Fibroblast of lung (primary cell): Measurements from ENCODE around the gene SEMA3B. TPM values are rescaled to one million over a fixed set of nuclear protein-coding genes. Genes with fewer than 3 reads are reported as not detected.
"Not testable (repeated sequence)": the region's sequence is repeated elsewhere in the genome, so short reads cannot be mapped to it uniquely, and the experiment has no call there.

Source experiments
- DNase-seq, 2 donors: peaks; one replicate each; pipeline versions ENCODE4 v3.0.0 to v3.0.0-alpha.2; 2010; ENCODE audit warnings: low read depth in 2 of 2
- H2AFZ ChIP-seq: 2 replicates; pipeline ENCODE4 v1.5.1; 2012; ENCODE audit warnings: low read length, control low read depth, inconsistent platforms
- H3K27ac ChIP-seq: 2 replicates; pipeline ENCODE4 v1.5.1; 2011; ENCODE audit warnings: low read length, control low read depth; ENCODE audit not compliant: insufficient read depth
- H3K27me3 ChIP-seq: 2 replicates; pipeline ENCODE4 v1.5.1; 2011; ENCODE audit warnings: mild to moderate bottlenecking, low read length; ENCODE audit not compliant: control insufficient read depth, insufficient read depth
- H3K36me3 ChIP-seq: 2 replicates; pipeline ENCODE4 v1.5.1; 2011; ENCODE audit warnings: low read length; ENCODE audit not compliant: control insufficient read depth, insufficient read depth
- H3K4me1 ChIP-seq: 2 replicates; pipeline ENCODE4 v1.5.1; 2011; ENCODE audit warnings: low read length; ENCODE audit not compliant: control insufficient read depth, insufficient read depth; ENCODE audit errors: extremely low read depth
- H3K4me2 ChIP-seq: 2 replicates; pipeline ENCODE4 v1.5.1; 2011; ENCODE audit warnings: low read length, control low read depth; ENCODE audit not compliant: insufficient read depth; ENCODE audit errors: extremely low read depth
- H3K4me3 ChIP-seq, 4 experiments: fragments of 200-600 bp in 1 of 4; sonication (generic) in 1 of 4; replicated peaks in 1 of 4; 2 replicates each; pipeline ENCODE4 v1.5.1; 2011 to 2016; ENCODE audit warnings: low read length in 4 of 4, low read depth in 3 of 4, mild to moderate bottlenecking in 3 of 4, control low read depth in 2 of 4, inconsistent platforms in 1 of 4, mixed read lengths in 1 of 4; ENCODE audit not compliant: insufficient read depth in 1 of 4; ENCODE audit errors: control extremely low read depth in 1 of 4
- H3K79me2 ChIP-seq: 2 replicates; pipeline ENCODE4 v1.5.1; 2012; ENCODE audit warnings: mild to moderate bottlenecking, low read length, inconsistent platforms; ENCODE audit not compliant: control insufficient read depth, insufficient read depth
- H3K9ac ChIP-seq: 2 replicates; pipeline ENCODE4 v1.5.1; 2011; ENCODE audit warnings: mild to moderate bottlenecking, low read length, control low read depth; ENCODE audit not compliant: insufficient read depth
- H3K9me3 ChIP-seq: 2 replicates; pipeline ENCODE4 v1.5.1; 2012; ENCODE audit warnings: low read depth, low read length; ENCODE audit not compliant: control insufficient read depth, insufficient read depth
- H4K20me1 ChIP-seq: 2 replicates; pipeline ENCODE4 v1.5.1; 2011; ENCODE audit warnings: low read length; ENCODE audit not compliant: control insufficient read depth, insufficient read depth; ENCODE audit errors: extremely low read depth
- EZH2 ChIP-seq: IDR thresholded peaks from 2 replicates; pipeline ENCODE4 v1.5.1; 2012; ENCODE audit warnings: low read length, control low read depth, mild to moderate bottlenecking; ENCODE audit errors: missing control alignments
- polyA plus RNA-seq, 2 donors: library from polyadenylated mRNA; depleted of rRNA in 1 of 2; stranded (reverse) in 1 of 2; unstranded in 1 of 2; fragments of >200 nt; gene quantifications; 2 replicates each; pipeline ENCODE4 v1.2.1, GENCODE V29; 2011 to 2012; ENCODE audit warnings: missing spikeins in 1 of 2
- total RNA-seq: library from RNA; depleted of rRNA; stranded (reverse); fragments of >200 nt; gene quantifications from 2 replicates; pipeline ENCODE4 v1.2.1, GENCODE V29; 2014
- TF ChIP-seq, protein P1 (sequence below), 2 donors: IDR thresholded peaks in 1 of 2; conservative IDR thresholded peaks in 1 of 2; 1 replicate in 1 of 2; 2 replicates in 1 of 2; pipeline ENCODE4 v1.5.1; 2011 to 2012; ENCODE audit warnings: low read length in 2 of 2, control low read depth in 1 of 2, inconsistent platforms in 1 of 2, low read depth in 1 of 2, mild to moderate bottlenecking in 1 of 2

The SEMA3B gene
- total and polyA plus RNA-seq, 2 donors (not counting 1 experiment from before 2014, with no cell fraction given): 23.5 to 85.2 TPM

DNA sequence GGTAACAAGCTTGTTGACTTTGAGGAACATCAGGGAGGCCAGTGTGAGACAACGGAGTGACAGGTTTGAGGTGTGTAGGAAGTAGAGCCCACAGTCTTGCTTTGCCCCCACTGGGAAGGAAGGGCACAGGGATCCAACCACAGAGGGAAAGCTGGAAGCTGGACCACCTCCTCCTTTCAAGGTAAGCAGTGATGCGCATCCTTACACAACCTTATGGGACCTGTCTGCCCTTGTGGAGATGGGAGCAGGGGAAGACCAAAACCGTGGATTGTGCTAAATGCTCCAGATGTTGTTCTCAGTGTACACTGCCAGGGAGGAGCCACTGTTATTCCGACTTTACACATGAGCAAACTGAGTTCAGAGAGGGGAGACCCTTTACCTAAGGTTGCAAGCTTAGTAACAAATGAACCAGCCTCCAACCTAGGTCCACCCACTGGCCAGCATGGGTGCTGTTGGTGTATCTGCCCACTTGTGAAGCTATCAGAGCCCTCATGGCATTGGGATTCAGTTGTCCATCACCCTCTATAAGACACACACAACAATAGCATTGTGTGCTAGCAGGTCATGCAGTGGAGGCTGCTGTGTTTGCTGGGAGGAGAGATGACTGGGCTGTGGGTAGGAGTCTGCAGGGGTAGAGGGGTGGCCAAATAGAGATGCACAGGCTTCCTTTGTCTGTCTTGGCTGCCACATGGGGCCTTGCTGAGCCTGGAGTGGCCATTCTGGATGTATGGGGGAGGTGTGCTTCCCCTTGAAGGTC lies 9.4 kb downstream of the SEMA3B start:
- H3K27me3 ChIP-seq: no peaks in the 10 kb centered on the region
- H3K9ac ChIP-seq: no peak overlapping the region
- H4K20me1 ChIP-seq: no peaks in the 10 kb centered on the region
- H3K79me2 ChIP-seq: no peaks in the 10 kb centered on the region
- no peak overlapping the region for H2AFZ ChIP-seq
- H3K4me1 ChIP-seq: peaks cover under 1% of the 10 kb centered on the region
- H3K36me3 ChIP-seq: no peaks in the 10 kb centered on the region
- no peak overlapping the region for H3K4me3 ChIP-seq
- H3K9me3 ChIP-seq: no peaks in the 10 kb centered on the region
- H3K27ac ChIP-seq: no peak overlapping the region
- H3K4me2 ChIP-seq: no peak overlapping the region
- TF ChIP-seq, protein P1, sequence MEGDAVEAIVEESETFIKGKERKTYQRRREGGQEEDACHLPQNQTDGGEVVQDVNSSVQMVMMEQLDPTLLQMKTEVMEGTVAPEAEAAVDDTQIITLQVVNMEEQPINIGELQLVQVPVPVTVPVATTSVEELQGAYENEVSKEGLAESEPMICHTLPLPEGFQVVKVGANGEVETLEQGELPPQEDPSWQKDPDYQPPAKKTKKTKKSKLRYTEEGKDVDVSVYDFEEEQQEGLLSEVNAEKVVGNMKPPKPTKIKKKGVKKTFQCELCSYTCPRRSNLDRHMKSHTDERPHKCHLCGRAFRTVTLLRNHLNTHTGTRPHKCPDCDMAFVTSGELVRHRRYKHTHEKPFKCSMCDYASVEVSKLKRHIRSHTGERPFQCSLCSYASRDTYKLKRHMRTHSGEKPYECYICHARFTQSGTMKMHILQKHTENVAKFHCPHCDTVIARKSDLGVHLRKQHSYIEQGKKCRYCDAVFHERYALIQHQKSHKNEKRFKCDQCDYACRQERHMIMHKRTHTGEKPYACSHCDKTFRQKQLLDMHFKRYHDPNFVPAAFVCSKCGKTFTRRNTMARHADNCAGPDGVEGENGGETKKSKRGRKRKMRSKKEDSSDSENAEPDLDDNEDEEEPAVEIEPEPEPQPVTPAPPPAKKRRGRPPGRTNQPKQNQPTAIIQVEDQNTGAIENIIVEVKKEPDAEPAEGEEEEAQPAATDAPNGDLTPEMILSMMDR (conservative IDR thresholded peaks at IDR 0.05 in 1 of 2, IDR thresholded peaks at IDR 0.05 in 1 of 2; ENCODE audit: low read depth in 1 of 2, low read length in 2 of 2): no peak
- no peak for TF ChIP-seq EZH2
- DNase-seq: no peak

DNA sequence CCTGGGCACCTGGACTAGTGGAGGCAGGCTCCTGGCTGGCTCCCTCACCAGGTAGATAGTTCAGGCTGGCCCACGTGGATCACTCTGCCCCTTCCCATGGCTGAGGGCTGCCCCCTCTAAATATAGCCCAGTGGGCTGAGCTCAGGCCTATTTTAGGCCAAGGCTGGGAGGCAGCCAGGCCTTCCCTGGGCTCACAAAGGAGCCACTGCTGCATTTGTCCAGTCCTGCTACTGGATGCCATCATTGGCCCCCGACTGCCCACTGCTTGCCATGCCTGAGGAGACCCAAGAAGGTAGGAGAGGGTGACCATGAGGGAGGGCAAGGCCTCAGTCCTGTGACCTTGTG lies 9.9 kb downstream of the SEMA3B start, which contains the start of gene LSMEM2:
Gene LSMEM2, plus strand, starts transcription at position 208 of the 345 bp plus-strand sequence. Its CDS starts 27 bp downstream, at position 235.
- H2AFZ ChIP-seq: no peak within 1 kb of the TSS
- H4K20me1 ChIP-seq: no peaks in the 10 kb centered on the region
- no peaks in the 10 kb centered on the region for H3K27me3 ChIP-seq
- no peak within 1 kb of the TSS for H3K9ac ChIP-seq
- H3K4me1 ChIP-seq: no peaks in the 10 kb centered on the region
- H3K4me3 ChIP-seq: no peak within 1 kb of the TSS
- no peaks in the 10 kb centered on the region for H3K9me3 ChIP-seq
- no peak within 1 kb of the TSS for H3K4me2 ChIP-seq
- no peaks in the 10 kb centered on the region for H3K79me2 ChIP-seq
- no peak within 1 kb of the TSS for H3K27ac ChIP-seq
- no peak for DNase-seq
- no peak for TF ChIP-seq EZH2
- TF ChIP-seq, protein P1 (conservative IDR thresholded peaks at IDR 0.05 in 1 of 2, IDR thresholded peaks at IDR 0.05 in 1 of 2; ENCODE audit: low read depth in 1 of 2, low read length in 2 of 2): no peak
- no peaks in the 10 kb centered on the region for H3K36me3 ChIP-seq

DNA sequence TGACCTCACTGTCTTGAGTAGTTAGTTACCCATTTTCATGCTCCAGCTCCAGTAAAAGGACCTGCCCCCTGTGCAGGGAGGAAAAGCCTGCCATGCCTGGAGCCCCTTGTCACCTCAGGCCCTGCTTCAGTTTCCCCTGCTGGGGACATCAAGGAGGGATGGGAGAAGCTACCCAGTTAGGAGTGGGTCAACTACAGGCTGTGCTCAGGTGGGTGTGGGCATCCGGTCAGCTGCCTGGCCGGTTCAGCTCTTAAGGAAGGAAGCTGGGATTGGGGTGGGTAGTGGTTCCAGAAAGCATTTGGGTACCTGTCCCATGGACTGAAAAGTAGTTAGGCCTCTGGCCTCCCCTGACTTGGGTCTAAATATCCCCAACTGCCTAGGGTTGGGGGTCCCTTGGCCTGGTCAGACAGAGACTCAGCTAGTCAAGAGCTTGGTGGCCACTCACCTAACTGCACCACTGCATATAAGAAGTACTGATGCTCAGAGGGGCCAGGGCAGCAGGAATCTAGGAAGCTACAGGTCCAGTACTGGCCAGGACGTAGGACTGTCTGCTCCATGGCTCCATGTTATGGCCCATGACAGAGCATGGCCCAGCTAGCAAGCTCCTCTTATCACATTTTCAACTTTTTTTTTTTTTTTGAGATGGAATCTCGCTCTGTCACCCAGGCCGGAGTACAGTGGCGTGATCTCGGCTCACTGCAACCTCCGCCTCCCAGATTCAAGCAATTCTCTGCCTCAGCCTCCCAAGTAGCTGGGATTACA lies 10.5 kb downstream of the SEMA3B start:
- H3K9ac ChIP-seq: no peak overlapping the region
- H3K4me2 ChIP-seq: no peak overlapping the region
- no peak overlapping the region for H3K4me3 ChIP-seq
- no peaks in the 10 kb centered on the region for H3K36me3 ChIP-seq
- no peak overlapping the region for H2AFZ ChIP-seq
- H3K4me1 ChIP-seq: no peaks in the 10 kb centered on the region
- no peak for DNase-seq
- no peaks in the 10 kb centered on the region for H3K79me2 ChIP-seq
- H4K20me1 ChIP-seq: no peaks in the 10 kb centered on the region
- H3K27ac ChIP-seq: no peak overlapping the region
- H3K27me3 ChIP-seq: no peaks in the 10 kb centered on the region
- no peaks in the 10 kb centered on the region for H3K9me3 ChIP-seq
- no peak for TF ChIP-seq EZH2
- TF ChIP-seq, protein P1 (conservative IDR thresholded peaks at IDR 0.05 in 1 of 2, IDR thresholded peaks at IDR 0.05 in 1 of 2; ENCODE audit: low read depth in 1 of 2, low read length in 2 of 2): no peak

DNA sequence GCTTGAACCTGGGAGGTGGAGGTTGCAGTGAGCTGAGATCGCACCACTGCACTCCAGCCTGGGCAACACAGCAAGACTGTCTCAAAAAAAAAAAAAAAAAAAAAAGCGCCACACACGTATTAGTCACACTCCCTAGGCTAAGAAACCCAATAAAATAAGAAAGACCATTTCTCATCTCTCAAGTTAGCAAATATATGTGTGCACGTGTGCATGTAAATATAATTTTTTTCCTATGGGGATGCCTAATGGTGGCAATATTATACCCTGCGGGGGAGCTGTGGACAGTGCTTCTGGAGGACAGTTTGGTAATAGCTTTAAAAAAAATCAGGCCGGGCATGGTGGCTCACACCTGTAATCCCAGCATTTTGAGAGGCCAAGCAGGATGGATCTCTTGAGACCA lies 15.2 kb downstream of the SEMA3B start:
- not testable (repeated sequence) for H3K9ac ChIP-seq, H4K20me1 ChIP-seq, H3K27me3 ChIP-seq, H3K4me2 ChIP-seq, H3K4me1 ChIP-seq, H2AFZ ChIP-seq, DNase-seq, H3K4me3 ChIP-seq, H3K27ac ChIP-seq, H3K79me2 ChIP-seq, H3K36me3 ChIP-seq, H3K9me3 ChIP-seq
